Measurements from ENCODE around the gene ZPBP. TPM values are rescaled to one million over a fixed set of nuclear protein-coding genes. Genes with fewer than 3 reads are reported as not detected.
A peak's percentile ranks its signal among the peaks of the same experiment; 100 is the strongest.

Gene ZPBP
- total RNA-seq (2021): not detected in 2 replicates
- Bru-seq, nascent RNA: not detected
- not detected for BruChase-seq, experiment 1, labeled RNA remaining after a 2-hour chase
- BruChase-seq, experiment 2, labeled RNA remaining after a 6-hour chase: not detected
- long read RNA-seq: 0 reads

GRCh38 chr7:50092579-50093491, at the start of gene ZPBP:
Gene ZPBP, minus strand, starts transcription at chr7:50093246. Its CDS starts 52 bp downstream, at chr7:50093194.
- H3K9me3 ChIP-seq (ENCODE audit: insufficient read depth, low read depth): no peaks in the 10 kb centered on the region
- H3K9me2 ChIP-seq (ENCODE audit: insufficient read depth): no peaks in the 10 kb centered on the region; the same call in 1 of the 2 replicates
- no peaks in the 10 kb centered on the region for H3K36me3 ChIP-seq (ENCODE audit: low read depth)
- TF ChIP-seq CTCF (conservative IDR thresholded peaks at IDR 0.05): peak; percentile 94
- TF ChIP-seq EZH2 (IDR thresholded peaks at IDR 0.05; ENCODE audit: low read depth): no peak
- no peaks in the 10 kb centered on the region for H3F3A ChIP-seq (ENCODE audit: insufficient read depth, low read depth)
- H4K20me1 ChIP-seq (ENCODE audit: insufficient read depth): 0 out of 2 replicates have a peak, but pooled peaks cover 5% of the 10 kb centered on the region
- no peak within 1 kb of the TSS for H3K27ac ChIP-seq
- peaks cover 8% of the 10 kb centered on the region; the same call in 1 of the 2 replicates for H3K27me3 ChIP-seq (ENCODE audit: insufficient read depth, low read depth)
- no peak within 1 kb of the TSS for H2AFZ ChIP-seq
- no peaks in the 10 kb centered on the region for H3K79me2 ChIP-seq (ENCODE audit: low read depth)
- H3K4me2 ChIP-seq: no peak within 1 kb of the TSS
- DNase-seq: no peak
- intact Hi-C loops (cut with micrococcal nuclease; ENCODE audit: unreplicated experiment): loop anchor here (1.0 to 5.0 kb wide), 2 partner anchors 999 to 1068 kb away; no protein-coding TSS in a partner anchor
- ChIA-PET CTCF (interaction anchor here (0.6 to 1.1 kb wide), 6 partner anchors 302 to 1275 kb away, joined by 3 to 10 read pairs (median 3); no protein-coding TSS in a partner anchor), POLR2A (ENCODE audit: unreplicated experiment) (interaction anchor here (0.6 kb wide), 2 partner anchors 13 to 1072 kb away, joined by 3 to 10 read pairs; no protein-coding TSS in a partner anchor)
- no peaks in the 10 kb centered on the region for H3K4me1 ChIP-seq (replicated peaks; ENCODE audit: insufficient read depth)
- BruUV-seq (replicated peaks): no TSS peak
- no peak within 1 kb of the TSS for H3K4me3 ChIP-seq

GRCh38 chr7:50142425-50143017, 49.5 kb upstream of the ZPBP start:
- Histone ChIP-seq H3K4me3 (no peak overlapping the region), H3K79me2 (ENCODE audit: low read depth) (no peaks in the 10 kb centered on the region), H3K36me3 (ENCODE audit: low read depth) (no peaks in the 10 kb centered on the region), H3K27ac (no peak overlapping the region), H3K9me3 (ENCODE audit: insufficient read depth, low read depth) (no peaks in the 10 kb centered on the region), H3K4me1 (replicated peaks; ENCODE audit: insufficient read depth) (no peaks in the 10 kb centered on the region), H3K4me2 (no peak overlapping the region), H4K20me1 (ENCODE audit: insufficient read depth) (no peaks in the 10 kb centered on the region), H3F3A (ENCODE audit: insufficient read depth, low read depth) (no peaks in the 10 kb centered on the region), H3K9me2 (ENCODE audit: insufficient read depth) (0 out of 2 replicates have a peak, but pooled peaks cover under 1% of the 10 kb centered on the region), H3K27me3 (ENCODE audit: insufficient read depth, low read depth) (peaks cover 12% of the 10 kb centered on the region; the same call in 1 of the 2 replicates), H2AFZ (no peak overlapping the region)
- ChIA-PET CTCF (no interaction called here), POLR2A (ENCODE audit: unreplicated experiment) (no interaction called here)
- no peak for TF ChIP-seq EZH2 (IDR thresholded peaks at IDR 0.05; ENCODE audit: low read depth)
- TF ChIP-seq CTCF (conservative IDR thresholded peaks at IDR 0.05): peak; percentile 86
- intact Hi-C loops (cut with micrococcal nuclease; ENCODE audit: unreplicated experiment): loop anchor here (1.0 to 2.0 kb wide), 2 partner anchors 537 to 1018 kb away; no protein-coding TSS in a partner anchor
- DNase-seq: no peak
- no TSS peak for BruUV-seq (replicated peaks)

- BruUV-seq (replicated peaks): no TSS peak
- H4K20me1 ChIP-seq (ENCODE audit: insufficient read depth): no peaks in the 10 kb centered on the region
- intact Hi-C loops (cut with micrococcal nuclease; ENCODE audit: unreplicated experiment): loop anchor here (1.0 to 2.0 kb wide), 2 partner anchors 537 to 1019 kb away; no protein-coding TSS in a partner anchor
- H2AFZ ChIP-seq: no peak overlapping the region
- DNase-seq: no peak
- no peak overlapping the region for H3K4me3 ChIP-seq
- H3K36me3 ChIP-seq (ENCODE audit: low read depth): no peaks in the 10 kb centered on the region
- H3K4me2 ChIP-seq: no peak overlapping the region
- ChIA-PET POLR2A (ENCODE audit: unreplicated experiment) (no interaction called here), CTCF (interaction anchor here (0.6 kb wide), 1 partner anchor 1019 kb away, joined by 5 read pairs; no protein-coding TSS in a partner anchor)
- H3K79me2 ChIP-seq (ENCODE audit: low read depth): no peaks in the 10 kb centered on the region
- no peaks in the 10 kb centered on the region for H3K4me1 ChIP-seq (replicated peaks; ENCODE audit: insufficient read depth)
- peaks cover 12% of the 10 kb centered on the region; the same call in 1 of the 2 replicates for H3K27me3 ChIP-seq (ENCODE audit: insufficient read depth, low read depth)
- no peaks in the 10 kb centered on the region for H3F3A ChIP-seq (ENCODE audit: insufficient read depth, low read depth)
- no peak for TF ChIP-seq CTCF (conservative IDR thresholded peaks at IDR 0.05)
- no peak for TF ChIP-seq EZH2 (IDR thresholded peaks at IDR 0.05; ENCODE audit: low read depth)
- 0 out of 2 replicates have a peak, but pooled peaks cover 3% of the 10 kb centered on the region for H3K9me2 ChIP-seq (ENCODE audit: insufficient read depth)
- H3K9me3 ChIP-seq (ENCODE audit: insufficient read depth, low read depth): no peaks in the 10 kb centered on the region
- no peak overlapping the region for H3K27ac ChIP-seq
Observed at GRCh38 chr7:50141854-50142253, 48.8 kb upstream of the ZPBP start.

Data from PC-9 (cell line).